Activated T-helper 9 cell treated with anti-CD3 and anti-CD28 coated beads, Interleukin-2, amount 50 U/mL, for 16 hours (primary cell): ENCODE results near the gene CENPF.

Experiments
- DNase-seq: peaks from one replicate; pipeline ENCODE4 v3.0.0-alpha.2; 2020; ENCODE audit warnings: low read depth

Gene CENPF

DNA sequence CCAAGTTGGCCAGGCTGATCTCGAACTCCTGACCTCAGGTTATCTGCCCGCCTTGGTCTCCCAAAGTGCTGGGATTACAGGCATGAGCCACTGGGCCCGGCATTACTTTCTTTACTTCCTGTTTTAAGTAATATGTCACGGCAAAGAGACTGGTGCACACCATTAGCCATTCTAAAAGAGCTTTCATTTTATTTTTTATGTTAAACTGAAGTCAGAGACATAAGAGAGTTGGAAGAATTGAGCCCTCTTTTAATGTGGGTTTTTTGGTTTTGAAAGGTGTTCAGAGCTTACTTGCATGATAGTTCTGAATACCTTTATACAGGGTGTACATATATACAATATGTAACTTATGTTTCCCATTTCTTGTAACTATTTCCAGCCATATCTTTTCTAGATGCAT, 14.3 kb downstream of the CENPF start:
- no peak for DNase-seq

DNA sequence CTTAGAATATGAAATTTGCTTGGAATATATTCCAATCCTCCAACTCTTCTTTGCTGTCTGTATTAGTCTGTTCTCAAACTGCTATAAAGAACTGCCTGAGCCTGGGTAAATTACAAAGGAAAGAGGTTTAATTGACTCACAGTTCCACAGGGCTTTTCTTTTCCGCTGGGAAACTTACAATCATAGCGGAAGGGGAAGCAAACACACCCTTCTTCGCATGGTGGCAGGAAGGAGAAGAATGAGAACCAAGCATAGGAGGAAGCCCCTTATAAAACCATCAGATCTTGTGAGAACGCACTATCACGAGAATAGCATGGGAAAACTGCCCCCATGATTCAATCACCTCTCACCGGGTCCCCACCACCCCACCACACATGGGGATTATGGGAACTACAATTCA, 14.8 kb downstream of the CENPF start:
- no peak for DNase-seq

- no peak for DNase-seq
Observed at GRCh38 chr1:214621236-214621635, 18.2 kb downstream of the CENPF start.

DNA sequence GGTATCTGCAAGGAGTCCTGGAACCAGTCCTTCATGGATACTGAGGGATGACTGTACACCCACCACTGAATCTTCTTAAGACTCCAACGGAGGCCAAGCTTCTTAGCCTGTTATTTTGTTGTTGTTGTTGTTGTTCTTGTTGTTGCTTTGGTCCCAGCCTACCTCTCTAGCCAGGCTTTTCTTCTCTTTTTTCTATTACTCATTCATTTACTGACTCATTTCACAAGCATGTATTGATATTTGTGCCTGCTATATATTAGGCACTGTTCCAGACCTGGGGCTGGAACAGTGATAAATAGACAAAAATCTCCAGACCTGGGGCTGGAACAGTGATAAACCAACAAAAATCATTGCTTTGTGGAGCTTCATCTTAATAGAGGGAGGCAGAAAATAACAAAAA, 20.4 kb downstream of the CENPF start:
- no peak for DNase-seq

DNA sequence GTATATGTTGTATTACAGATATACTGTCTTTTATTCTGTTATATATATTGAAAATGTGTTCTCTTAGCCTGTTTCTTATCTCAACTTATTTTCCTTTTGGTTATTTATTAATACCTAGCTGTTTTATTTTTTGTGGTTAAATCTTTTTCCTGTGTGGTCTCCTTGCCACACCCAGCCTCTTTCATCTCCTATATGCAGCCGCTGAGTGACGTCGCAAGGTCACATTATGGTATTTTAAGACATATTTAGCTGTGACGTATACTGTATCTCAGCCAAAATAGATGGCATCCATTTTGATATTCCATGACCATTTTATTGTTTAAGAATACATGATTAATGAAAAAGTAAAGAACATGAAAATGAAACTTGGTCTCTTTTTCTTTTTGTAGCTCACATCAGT, 29.1 kb downstream of the CENPF start:
- no peak for DNase-seq

DNA sequence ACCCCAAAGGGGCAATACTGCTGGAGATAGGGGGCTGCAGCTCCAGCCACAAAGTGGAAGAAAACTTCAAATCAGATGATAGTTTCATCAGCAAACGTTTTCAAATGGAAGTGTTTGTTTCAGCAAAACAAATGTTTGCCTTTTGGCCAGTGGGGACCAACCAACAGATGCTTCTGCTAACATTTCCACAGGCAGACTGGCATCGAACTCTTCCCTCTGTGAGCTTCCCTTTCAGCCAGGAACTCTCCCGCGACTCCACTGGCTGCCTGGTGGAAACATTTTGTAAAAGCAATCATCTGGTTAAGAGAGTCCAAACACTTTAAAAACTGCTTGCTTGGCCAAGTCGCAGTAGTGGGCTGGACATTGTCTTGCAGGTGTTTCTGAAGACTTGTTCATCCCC, 30.7 kb downstream of the CENPF start:
- no peak for DNase-seq

DNA sequence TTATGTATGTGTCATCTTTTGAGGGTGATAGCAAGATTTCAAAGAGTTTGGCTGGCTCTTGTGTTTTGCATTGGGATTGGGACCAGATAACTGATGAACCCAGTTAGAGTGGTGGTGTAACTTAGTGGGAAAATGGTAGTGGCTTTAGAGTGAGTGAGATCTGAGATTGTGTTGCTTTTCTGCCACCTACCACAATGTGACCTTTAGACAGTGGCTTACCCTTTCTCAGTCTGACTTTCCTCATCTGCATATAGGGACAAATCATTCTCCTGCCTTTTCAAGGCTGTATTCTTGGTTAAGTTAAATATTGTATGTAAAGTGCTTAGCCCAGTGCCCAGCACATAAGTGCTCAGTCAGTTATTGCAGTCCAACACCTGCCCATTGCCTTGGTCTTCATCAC, 31.3 kb downstream of the CENPF start:
- DNase-seq, result no peak

DNA sequence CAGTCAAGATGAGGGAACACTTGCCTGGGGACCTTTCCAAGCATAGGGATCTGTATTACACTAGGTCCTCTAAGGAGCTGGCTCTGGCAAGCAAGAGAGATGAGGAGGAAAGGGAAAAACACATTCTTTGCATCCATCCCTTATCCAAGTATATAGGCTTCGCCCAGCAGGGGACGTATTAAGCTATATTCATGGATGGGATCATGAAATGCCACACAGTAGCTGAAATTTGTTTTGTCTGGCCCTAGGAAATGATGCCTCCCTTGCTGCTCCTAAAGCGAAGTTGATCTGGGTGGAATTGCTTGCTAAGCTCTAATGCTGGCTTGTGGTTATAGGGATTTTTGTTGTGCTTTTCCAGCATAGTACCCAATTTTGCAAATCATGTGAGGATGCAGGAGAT, 32.1 kb downstream of the CENPF start:
- DNase-seq, result no peak

- DNase-seq, result no peak
Observed at GRCh38 chr1:214635506-214635905, 32.5 kb downstream of the CENPF start.

DNA sequence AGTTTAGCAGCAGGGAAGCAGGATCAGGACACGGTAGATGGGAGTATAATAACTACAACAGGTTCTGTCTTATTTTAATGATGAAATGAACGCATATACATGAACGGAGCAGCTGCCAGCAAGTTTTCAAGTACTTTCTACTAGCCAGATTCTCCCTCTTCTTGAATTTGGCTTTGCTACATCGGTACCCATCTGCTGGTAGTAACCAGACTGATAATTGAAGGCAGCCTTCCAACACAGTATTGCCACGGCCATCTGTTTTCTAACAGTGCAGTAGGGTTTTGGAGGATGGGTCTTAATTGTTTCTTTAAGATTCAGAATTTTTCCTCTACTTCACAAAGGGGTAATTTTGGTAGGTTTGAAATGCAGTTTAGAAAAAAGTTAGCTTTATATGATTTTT, 33.4 kb downstream of the CENPF start:
- DNase-seq, result no peak

GRCh38 chr1:214637125-214637524, 34.1 kb downstream of the CENPF start:
- DNase-seq, result no peak

DNA sequence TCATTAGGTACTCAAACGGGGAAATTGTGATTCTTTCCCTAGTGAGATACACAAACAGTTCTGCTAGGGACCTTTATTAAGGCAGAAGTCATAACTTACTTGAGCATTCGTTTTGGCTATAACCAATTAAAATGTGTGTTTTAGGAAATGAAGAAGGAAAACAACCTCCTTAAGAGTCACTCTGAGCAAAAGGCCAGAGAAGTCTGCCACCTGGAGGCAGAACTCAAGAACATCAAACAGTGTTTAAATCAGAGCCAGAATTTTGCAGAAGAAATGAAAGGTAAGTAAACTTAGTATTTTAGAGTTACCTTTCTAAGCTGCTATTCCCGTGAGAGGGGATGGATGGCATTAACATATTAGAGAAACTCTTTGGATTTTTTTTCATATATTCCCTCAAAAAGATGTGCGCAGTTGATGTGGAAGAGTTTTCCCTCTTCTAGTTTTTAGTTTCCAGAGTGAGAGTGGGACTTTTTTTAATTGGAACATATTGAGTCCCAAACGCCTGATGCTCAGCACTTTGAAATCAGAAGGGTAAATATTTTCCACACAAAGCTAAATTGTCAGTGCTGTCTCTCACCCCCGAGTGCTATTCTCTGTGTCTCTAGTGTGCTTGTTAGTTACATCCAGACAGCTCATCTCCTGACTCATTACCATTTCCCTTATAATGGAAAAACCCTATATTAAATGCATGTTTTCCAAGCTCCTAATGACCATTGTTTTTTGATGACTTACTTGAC, 34.9 kb downstream of the CENPF start:
- no peak for DNase-seq

DNA sequence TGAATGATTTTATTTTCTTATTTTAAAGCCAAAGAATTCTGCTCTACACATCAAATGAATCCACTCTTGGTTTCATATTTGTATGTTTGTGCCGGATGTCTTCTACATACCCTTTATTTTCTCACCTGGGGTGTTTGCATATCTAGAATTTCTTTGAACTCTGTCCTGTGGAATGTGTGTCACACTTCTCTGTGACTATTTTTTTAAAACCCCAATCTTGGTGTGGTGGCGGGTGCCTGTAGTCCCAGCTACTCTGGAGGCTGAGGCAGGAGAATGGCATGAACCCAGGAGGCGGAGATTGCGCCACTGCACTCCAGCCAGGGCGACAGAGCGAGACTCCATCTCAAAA, 35.4 kb downstream of the CENPF start:
- DNase-seq, result no peak

GRCh38 chr1:214638997-214639396, 36.0 kb downstream of the CENPF start:
- DNase-seq, result no peak

- no peak for DNase-seq
Observed at GRCh38 chr1:214640431-214641213, 37.6 kb downstream of the CENPF start.

GRCh38 chr1:214641214-214641895, 38.4 kb downstream of the CENPF start:
- no peak for DNase-seq

- no peak for DNase-seq
Observed at GRCh38 chr1:214643030-214643429, 40.0 kb downstream of the CENPF start.

DNA sequence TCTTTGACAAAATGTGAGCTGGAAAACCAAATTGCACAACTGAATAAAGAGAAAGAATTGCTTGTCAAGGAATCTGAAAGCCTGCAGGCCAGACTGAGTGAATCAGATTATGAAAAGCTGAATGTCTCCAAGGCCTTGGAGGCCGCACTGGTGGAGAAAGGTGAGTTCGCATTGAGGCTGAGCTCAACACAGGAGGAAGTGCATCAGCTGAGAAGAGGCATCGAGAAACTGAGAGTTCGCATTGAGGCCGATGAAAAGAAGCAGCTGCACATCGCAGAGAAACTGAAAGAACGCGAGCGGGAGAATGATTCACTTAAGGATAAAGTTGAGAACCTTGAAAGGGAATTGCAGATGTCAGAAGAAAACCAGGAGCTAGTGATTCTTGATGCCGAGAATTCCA, 42.7 kb downstream of the CENPF start:
- no peak for DNase-seq

DNA sequence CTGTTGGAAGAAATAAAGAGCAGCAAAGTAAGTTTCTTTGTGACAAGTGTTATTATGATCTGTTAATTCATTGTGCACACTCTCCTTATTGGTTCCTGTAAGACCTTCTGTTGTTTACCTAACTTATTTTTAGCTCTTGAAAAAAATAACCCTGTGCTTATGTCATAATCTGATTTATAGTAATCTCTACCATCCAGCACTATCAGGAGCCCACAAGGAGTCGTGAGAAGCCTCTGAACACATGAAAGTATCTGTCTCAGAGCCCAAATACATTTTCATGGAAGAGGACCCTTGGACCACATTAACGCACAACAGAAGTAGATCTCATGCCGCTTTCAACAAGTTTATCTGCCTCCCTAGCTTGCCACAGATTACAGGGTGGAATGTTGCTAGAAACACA, 45.8 kb downstream of the CENPF start:
- no peak for DNase-seq

GRCh38 chr1:214649607-214650006, 46.6 kb downstream of the CENPF start:
- DNase-seq, result no peak

GRCh38 chr1:214650664-214651063, 47.7 kb downstream of the CENPF start:
- no peak for DNase-seq

DNA sequence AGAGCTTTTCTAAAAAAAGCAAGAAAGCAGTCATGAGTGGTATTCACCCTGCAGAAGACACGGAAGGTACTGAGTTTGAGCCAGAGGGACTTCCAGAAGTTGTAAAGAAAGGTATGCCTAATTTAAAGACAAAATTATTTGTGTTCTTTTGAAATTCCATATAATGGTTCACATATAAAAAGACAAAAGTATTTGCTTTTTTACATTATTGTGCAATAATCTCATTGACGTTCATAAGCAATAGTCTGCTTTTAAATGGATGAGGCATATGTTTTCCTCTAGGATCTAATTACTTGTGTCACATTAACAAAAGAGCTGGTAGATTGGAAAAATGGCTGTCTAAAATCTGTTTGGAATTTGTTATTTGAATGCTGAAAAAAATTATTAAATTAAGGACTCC, 54.3 kb downstream of the CENPF start:
- no peak for DNase-seq

- no peak for DNase-seq
Observed at GRCh38 chr1:214658175-214658574, 55.2 kb downstream of the CENPF start.
